Suppressor macrophage treated with lipopolysaccharide for 1 hour (primary cell): ENCODE results near the gene ARGLU1.

ENCODE experiments used
- DNase-seq, 3 donors: peaks; one replicate each; pipeline ENCODE4 v3.0.0-alpha.2; 2020 to 2022

The ARGLU1 gene

GRCh38 chr13:106498158-106498557, 69.8 kb downstream of the ARGLU1 start:
- no peak for DNase-seq

GRCh38 chr13:106497079-106497478, 70.9 kb downstream of the ARGLU1 start:
- DNase-seq, result no peak

- DNase-seq, result no peak
Measured at GRCh38 chr13:106496072-106496997, 71.6 kb downstream of the ARGLU1 start.

GRCh38 chr13:106494936-106495335, 73.0 kb downstream of the ARGLU1 start:
- no peak for DNase-seq

DNA sequence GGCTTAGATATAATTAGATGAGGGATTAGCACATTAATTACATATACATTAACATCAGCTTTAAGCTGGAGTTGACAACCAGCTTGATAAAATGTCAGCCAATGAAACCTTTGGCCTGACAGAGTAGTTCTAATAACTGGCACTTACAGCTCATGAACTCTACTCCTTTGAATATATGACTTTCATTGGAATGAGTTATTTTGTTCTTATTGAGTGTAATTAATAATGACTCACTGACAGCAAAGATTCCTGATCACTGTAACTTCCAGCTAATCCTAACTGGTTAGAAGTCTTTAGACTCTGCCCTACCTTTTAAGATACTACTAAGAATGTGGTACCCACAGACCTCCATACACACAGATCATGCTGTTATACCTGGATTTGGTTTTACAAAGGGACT, 73.4 kb downstream of the ARGLU1 start:
- no peak for DNase-seq

DNA sequence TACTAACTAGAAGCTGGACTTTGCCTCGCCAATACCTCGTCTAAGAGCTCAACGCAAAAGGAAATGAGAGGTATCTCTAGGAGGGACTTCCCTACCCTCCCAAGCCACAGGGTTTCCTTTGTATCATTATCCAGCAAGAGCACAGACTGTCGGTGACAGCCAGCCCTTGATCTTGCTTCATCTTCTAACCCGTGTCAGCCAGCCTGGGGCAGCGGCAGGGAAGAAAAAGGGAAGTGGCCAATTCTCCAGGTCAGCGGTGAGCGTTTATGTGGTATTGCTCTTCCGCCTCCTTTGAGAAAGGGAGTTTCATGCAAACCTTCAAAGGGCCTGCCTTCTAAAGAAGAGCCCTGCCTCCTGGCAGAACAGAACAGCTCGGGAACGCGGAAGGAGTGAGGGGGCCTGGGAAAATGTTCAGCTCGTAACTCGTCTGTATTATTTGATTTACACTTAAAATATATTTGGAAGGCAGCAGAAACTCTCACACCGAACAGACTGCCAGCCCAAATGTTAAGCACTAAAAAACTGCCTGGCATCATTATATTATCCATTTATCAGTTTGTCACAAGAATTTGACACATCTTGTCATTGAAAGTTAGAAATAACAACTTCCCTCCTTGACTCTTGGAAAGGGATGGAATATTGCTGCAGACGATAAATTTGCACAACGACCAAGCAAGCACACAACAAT, 74.3 kb downstream of the ARGLU1 start:
- DNase-seq, result peak; percentile 43 to 52 (median 49)

GRCh38 chr13:106492588-106493475, 75.1 kb downstream of the ARGLU1 start:
- no peak for DNase-seq

GRCh38 chr13:106491928-106492587, 75.9 kb downstream of the ARGLU1 start:
- DNase-seq, result no peak
